ENCODE measurements around the gene ZNF672.

GRCh38 chr1:248815407-248816034, 22.5 kb upstream of the ZNF672 start:
- TF ChIP-seq ZNF274 (IDR thresholded peaks at IDR 0.05; ENCODE audit: low read depth, low read length) (no peak), YY1 (IDR thresholded peaks at IDR 0.05; ENCODE audit: insufficient read depth, insufficient read length) (no peak), SUZ12 (IDR thresholded peaks at IDR 0.05; ENCODE audit: extremely low read depth, insufficient read depth, insufficient read length) (no peak)
